ENCODE results near the gene DSCAM. TPM values are rescaled to one million over a fixed set of nuclear protein-coding genes. Genes with fewer than 3 reads are reported as not detected.

DSCAM gene
- total RNA-seq, 2 donors from 2014 or later: not detected

GRCh38 chr21:39969691-39970364 lies 877.1 kb downstream of the DSCAM start:
- TF ChIP-seq CTCF (IDR thresholded peaks at IDR 0.05): no peak
- H3K4me1 ChIP-seq: no peaks in the 10 kb centered on the region
- no peaks in the 10 kb centered on the region for H3K27me3 ChIP-seq
- no peak for DNase-seq (ENCODE audit: low spot score)
- H3K36me3 ChIP-seq: no peaks in the 10 kb centered on the region
- no peaks in the 10 kb centered on the region for H3K9me3 ChIP-seq
- no peak overlapping the region for H3K4me3 ChIP-seq
- no peak overlapping the region for H3K27ac ChIP-seq

- H3K36me3 ChIP-seq: no peaks in the 10 kb centered on the region
- H3K27me3 ChIP-seq: no peaks in the 10 kb centered on the region
- H3K27ac ChIP-seq: no peak overlapping the region
- H3K4me1 ChIP-seq: no peaks in the 10 kb centered on the region
- DNase-seq (ENCODE audit: low spot score): no peak
- no peaks in the 10 kb centered on the region for H3K9me3 ChIP-seq
- no peak overlapping the region for H3K4me3 ChIP-seq
- TF ChIP-seq CTCF (IDR thresholded peaks at IDR 0.05): no peak
Measured at GRCh38 chr21:39968010-39968409, 878.9 kb downstream of the DSCAM start.

- Histone ChIP-seq H3K4me3 (no peak overlapping the region), H3K4me1 (no peaks in the 10 kb centered on the region), H3K36me3 (no peaks in the 10 kb centered on the region), H3K27ac (no peak overlapping the region), H3K27me3 (no peaks in the 10 kb centered on the region), H3K9me3 (no peaks in the 10 kb centered on the region)
- TF ChIP-seq CTCF (IDR thresholded peaks at IDR 0.05): no peak
- no peak for DNase-seq (ENCODE audit: low spot score)
Measured at GRCh38 chr21:39966786-39967185, 880.2 kb downstream of the DSCAM start.

GRCh38 chr21:39965026-39965425 lies 881.9 kb downstream of the DSCAM start:
- Histone ChIP-seq H3K36me3 (no peaks in the 10 kb centered on the region), H3K27ac (no peak overlapping the region), H3K4me3 (no peak overlapping the region), H3K27me3 (no peaks in the 10 kb centered on the region), H3K4me1 (no peaks in the 10 kb centered on the region), H3K9me3 (peaks cover 0 to 6% of the 10 kb centered on the region in 2 donors)
- DNase-seq (ENCODE audit: low spot score): no peak
- no peak for TF ChIP-seq CTCF (IDR thresholded peaks at IDR 0.05)

- DNase-seq (ENCODE audit: low spot score): no peak
- no peaks in the 10 kb centered on the region for H3K27me3 ChIP-seq
- no peak overlapping the region for H3K4me3 ChIP-seq
- H3K9me3 ChIP-seq: peaks cover 0 to 14% of the 10 kb centered on the region in 2 donors
- TF ChIP-seq CTCF (IDR thresholded peaks at IDR 0.05): no peak
- H3K4me1 ChIP-seq: no peaks in the 10 kb centered on the region
- no peak overlapping the region for H3K27ac ChIP-seq
- no peaks in the 10 kb centered on the region for H3K36me3 ChIP-seq
Measured at GRCh38 chr21:39961251-39961650, 885.7 kb downstream of the DSCAM start.

Small RNA genes lying within 50 kb of the gene (microRNA-seq; reads per million reads assigned to microRNA genes)
- 0 reads per million in 2 donors for gene MIR4760 (ENCODE audit: borderline number of aligned reads in 2 of 2, borderline replicate concordance in 1 of 2)

All from right atrium auricular region (tissue), 2 donors.